Gastrocnemius medialis (tissue), 4 donors: ENCODE measurements around the gene ACY1.

Experiments
- CTCF ChIP-seq, 5 experiments: fragments of 450-650 bp in 3 of 5; fragments of 200-600 bp in 2 of 5; sonication (generic) in 2 of 5; IDR thresholded peaks in 4 of 5; conservative IDR thresholded peaks in 1 of 5; 1 replicate in 4 of 5; 2 replicates in 1 of 5; pipeline ENCODE4 v1.5.1; 2016 to 2019; ENCODE audit warnings: antibody characterized with exemption in 5 of 5, mild to moderate bottlenecking in 3 of 5, moderate library complexity in 3 of 5
- POLR2A ChIP-seq, 2 donors: fragments of 450-650 bp; IDR thresholded peaks; one replicate each; pipeline ENCODE4 v1.6.1; 2017; ENCODE audit warnings: antibody characterized with exemption in 2 of 2, mild to moderate bottlenecking in 2 of 2, moderate library complexity in 2 of 2

GRCh38 chr3:52030714-52031310, 47.5 kb downstream of the ACY1 start:
- no peak for TF ChIP-seq CTCF (IDR thresholded peaks at IDR 0.05 in 4 of 5, conservative IDR thresholded peaks at IDR 0.05 in 1 of 5)
- no peak for TF ChIP-seq POLR2A (IDR thresholded peaks at IDR 0.05)
